Kasumi-1 (cell line): ENCODE results near the gene PHF1.

Experiments used
- DNase-seq, 2 experiments: peaks; one replicate each; lab custom pipeline; 2025; lab: John Stamatoyannopoulos, UW

Gene PHF1

DNA sequence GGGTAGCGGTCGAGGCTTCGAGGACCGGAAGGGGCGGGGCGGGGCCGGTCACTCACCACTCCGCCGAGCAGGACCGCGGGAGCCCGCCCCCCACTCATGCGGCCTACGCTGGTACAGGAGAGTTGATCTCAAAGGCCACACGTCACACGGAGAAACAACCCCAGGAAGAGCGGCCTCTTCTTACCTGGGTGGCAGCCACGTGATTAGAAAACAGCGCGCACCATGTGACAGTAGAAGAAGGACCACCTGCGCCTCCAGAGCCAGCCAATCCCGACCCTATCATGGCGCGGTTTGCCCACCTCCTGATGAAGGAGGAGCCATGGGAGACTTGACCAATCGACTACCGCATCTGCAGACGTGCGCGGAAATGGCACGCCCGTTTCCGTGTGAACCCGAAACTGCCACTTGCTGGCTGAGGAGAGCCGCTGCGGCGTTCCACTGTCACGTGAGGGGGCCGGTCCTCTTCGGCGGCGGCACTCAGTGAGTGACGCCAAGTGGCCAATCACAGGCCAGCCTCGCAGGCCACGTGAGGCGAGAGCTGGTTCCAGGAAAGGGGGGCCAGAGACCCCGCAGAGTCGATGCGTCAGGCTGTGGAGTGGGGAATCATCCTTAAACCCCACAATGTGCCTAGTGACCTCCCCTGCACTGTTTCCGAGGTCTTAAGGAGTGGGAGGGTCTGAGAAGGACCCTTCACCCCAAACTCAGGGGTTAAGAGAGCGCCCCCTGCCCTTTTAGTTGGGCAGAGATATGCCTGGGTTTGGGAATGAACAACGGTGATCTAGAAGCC is 7.3 kb downstream of the PHF1 start, which contains the start of gene CUTA:
Gene CUTA (minus strand): TSS at position 205 of the 787 bp plus-strand sequence. CDS start 107 bp downstream, at position 98.
- peak; percentile 99 for DNase-seq

DNA sequence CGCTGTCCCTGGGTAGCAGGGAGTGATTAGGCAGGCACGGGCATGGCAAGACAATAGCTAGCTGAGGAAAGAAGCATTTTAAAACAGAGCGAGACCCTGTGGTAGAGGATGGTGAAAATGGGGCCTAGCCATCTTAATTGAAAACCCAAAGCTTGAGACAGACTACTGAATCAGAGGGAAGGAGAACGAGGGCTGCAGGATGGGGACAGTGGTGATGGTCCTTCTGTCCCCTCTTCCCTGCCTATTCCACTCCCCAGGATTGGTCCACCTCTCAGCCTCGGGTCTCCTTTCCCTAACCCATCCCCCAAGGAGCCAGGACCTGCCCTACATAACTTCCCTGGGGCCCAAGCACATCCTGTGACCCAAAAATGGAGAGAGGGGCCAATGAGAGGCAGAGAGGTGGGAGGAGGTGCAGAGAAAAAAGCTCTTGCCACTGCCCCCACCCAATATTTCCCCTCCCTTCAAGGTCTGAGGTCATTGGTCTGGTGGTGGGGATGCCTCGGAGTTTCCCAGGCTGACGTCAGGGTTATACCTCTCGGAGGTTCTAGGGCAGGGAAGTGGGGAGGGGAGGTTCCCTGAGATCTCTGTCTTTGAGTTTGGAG is 8.0 kb downstream of the PHF1 start:
- no peak for DNase-seq

DNA sequence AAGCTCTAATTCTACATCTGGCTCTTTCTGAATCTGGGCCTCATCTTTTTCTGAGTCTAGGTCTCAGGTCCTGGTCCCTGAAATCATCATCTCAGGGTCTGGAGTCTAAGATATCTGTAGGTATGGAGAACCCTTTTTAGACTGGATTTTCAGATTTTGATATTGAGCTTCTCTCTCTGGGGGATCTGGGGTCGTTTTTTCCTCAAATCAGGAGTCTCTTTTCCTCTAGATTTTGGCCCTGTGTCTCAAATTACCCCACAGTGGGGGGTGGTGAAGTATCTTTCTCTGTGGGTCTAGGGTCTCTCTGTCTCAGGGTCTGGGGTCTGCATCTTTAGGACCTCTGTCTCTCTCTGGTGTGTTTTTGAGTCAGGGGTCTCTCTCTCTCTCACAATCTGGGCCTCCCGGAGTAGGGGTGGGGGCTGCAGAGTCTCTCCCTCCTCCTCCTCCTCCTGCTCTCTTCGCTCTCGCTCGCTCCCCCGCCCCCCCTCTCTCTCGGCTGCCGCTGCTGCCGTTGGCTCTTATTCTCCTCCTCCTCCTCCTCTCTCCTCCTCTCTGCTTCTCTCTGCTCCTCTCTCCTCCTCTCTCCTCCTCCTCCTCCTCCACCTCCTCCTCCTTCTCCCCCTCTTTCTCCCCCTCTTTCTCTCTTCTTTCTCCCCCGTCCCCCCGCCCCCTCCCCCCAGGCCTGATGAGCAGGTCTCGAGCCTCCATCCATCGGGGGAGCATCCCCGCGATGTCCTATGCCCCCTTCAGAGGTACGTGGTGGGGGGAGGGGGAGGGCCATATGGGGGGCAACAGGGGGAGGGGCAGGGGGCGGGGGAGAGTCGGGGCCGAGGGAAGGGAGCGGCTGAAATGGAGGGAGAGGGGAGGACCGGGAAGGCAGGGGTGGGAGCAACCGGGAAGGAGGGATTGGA is 9.0 kb downstream of the PHF1 start, which contains the start of gene SYNGAP1:
Gene SYNGAP1 (plus strand): TSS at position 486 of the 911 bp plus-strand sequence. CDS start 200 bp downstream, at position 686.
- no peak for DNase-seq

DNA sequence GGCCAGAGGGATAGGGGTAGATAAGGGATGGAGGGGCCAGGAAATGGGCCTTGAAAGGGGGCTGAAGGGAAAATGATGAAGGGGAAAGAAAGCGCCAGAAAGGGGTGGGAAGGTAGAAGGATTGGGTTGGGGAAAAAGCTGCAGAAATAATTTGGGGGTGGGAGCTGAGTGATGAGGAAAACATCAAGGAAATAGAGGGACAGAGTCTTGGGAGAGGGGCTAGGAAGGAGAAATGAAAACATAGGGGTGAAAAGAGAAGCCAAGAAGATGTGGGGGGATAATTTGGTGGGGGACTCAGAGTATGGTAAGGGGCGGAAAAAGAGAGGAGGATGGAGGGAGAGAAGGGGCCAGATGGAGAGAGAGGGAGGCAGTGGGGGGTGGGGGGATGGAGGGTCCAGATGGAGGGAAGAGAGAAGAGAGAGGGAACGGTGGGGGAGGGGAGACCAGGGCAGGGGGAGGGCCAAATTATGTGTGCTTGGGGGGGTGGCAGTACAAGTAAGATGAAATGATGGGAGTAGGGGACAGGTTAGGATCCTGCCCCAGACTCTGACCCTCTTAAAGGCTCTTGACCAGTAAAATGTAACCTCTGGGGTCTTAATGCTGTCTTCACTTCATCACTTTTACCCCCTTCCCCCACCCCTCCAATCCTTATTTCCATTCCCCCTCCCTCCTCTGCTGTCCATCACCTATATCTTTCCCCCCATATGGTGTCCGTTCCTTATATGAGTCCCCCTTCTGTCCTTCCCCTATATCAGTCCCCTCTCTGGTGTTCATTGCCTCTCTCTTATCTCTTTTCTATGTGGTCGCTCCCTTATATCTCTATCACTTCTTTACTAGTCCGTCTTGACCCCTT is 9.9 kb downstream of the PHF1 start:
- peak; percentile 8 to 9 for DNase-seq

DNA sequence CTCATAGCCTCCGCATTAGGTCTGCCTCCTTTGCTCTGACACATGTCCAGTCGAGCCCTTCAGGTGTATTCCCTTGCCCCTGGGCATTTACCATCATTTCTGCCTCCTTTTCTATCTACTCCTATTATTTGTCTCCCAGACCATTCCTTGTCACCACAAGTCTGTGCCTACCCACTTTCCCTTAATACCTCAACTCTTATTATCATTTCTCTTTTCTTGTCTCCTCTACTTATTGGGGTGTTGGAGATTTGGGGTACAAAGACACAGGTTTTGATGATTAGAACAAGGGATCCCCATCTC is 10.5 kb downstream of the PHF1 start:
- no peak for DNase-seq

DNA sequence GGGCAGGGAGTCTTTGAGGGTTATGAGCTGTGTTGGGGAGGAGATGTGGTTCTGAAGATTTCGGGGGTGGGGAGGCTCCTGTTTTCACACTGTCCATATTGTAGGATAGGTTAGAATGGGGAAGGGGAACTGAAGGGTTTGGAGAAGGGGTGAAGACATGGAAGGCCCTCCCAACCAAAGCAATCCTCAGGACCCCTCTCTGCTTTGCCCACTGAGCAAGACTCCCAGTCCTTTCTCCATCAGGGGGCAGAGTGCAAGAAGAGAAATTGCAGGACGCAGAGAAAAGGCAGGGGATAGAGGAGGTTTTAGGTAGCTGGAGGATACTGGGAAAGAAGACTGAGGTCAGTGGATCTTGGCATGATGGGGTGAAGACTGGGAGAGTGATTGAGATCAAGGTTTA is 13.0 kb downstream of the PHF1 start:
- no peak for DNase-seq

DNA sequence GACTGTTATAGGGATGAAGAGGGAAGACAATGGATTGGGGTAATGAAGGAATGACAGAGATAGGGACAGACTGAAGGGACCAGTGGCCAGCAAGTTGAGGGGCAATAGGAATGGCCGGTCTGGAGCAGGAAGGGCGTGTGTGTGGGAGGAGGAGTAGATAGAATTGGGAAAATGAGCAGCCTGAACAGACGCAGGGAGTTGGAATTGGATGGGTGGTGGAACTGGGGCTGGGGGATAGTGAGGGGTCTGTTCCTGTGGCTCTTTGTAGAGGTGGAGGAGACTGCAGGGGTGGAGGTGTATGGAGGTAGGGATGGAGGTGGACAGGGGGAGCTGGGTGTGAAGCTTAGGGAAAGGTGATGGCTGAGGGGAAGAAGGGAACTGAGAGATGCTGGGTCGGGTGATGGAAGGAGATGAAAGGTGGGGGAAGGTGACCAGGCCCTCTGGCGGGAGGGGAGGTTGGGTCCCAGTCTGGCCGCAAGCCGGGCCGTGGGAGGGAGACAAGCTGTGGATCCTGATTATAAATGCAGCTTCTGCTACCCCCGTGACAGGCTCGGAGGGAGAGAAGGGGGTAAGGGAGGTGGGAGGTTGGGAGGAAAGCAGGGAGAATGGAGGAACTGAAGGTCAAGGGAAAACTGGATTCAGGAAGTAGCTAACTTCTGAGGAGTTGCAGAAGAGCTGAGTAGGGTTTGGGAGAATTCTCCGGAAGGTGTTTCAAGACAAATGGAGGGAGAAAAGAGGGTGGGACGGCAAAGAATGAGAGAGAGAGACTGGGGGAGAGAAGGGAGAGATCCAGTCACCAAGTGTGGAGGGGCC is 14.2 kb downstream of the PHF1 start:
- DNase-seq = no peak

GRCh38 chr6:33425668-33426577 is 15.1 kb downstream of the PHF1 start:
- DNase-seq = peak; percentile 84 to 86

GRCh38 chr6:33426590-33427511 is 16.0 kb downstream of the PHF1 start:
- no peak for DNase-seq

DNA sequence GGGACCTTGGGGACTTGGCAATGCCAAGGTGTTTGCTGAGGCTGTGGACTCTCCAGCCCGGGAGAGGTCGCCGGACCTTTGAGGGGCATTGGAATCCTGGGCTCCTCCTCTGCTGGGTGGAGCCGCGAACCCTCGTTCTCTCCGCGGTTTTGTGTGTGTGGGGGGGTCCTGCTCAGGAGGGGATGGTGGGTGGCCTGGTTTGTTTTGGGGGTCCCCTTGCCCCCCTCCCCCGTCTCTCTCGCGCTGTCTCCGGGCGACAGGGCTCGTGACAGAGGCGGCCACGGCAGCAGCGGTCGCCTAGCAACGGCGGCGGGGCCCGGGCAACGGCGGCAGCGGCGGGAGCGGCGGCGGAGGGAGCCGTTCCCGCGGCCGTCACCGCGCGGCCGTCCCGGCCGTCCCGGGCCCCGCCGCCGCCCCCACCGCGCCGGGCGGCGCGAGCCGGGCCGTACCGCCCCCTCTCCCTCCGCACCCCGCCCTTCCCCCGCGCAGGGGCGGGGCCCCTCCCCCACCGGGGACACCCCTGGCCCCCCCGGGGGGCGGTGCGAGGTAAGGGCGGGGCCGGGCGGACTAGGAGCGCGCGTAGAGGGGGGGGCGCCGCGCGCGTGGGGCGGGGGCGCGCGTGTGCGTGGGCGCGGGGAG is 16.9 kb downstream of the PHF1 start:
- peak in 1 of 2 experiments; percentile 28 for DNase-seq

DNA sequence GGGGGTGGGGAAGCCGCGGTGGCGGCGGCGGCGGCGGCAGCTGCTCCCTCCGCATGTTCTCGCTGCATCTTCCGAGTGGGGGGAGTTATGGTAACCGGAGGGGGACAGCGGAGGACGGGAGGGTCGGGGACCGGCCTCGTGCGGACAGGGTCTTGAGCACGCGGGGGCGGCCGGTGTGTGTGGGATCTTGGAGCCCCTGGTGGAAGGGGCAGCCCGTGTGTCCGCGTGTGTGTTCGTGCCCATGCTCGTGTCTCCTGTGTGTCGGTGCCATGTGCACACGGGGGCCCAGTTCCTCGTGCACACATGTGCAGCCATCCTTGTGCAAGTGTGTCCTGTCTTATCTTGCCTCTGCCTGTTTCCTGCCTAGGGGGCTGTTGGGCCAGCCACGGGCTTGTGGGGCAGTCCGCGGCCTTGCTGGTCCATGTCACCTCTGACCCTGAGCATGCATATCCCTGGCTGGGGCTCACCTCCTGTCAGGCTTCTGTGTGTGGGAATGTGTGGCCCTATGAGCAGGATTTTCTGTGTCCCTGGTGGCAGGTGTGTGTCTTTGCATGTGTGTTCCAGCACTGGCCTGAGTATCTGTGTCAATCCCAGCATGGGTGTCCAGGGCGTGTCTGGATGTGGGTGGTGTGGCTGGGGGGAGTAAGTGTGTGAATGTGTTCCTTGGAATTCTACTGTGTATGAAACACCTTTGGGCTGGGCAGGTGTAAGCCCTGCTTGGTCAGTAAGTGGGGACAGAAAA is 17.6 kb downstream of the PHF1 start:
- peak; percentile 52 to 69 for DNase-seq

- DNase-seq = no peak
These were observed 18.3 kb downstream of the PHF1 start for GRCh38 chr6:33428966-33429749.

DNA sequence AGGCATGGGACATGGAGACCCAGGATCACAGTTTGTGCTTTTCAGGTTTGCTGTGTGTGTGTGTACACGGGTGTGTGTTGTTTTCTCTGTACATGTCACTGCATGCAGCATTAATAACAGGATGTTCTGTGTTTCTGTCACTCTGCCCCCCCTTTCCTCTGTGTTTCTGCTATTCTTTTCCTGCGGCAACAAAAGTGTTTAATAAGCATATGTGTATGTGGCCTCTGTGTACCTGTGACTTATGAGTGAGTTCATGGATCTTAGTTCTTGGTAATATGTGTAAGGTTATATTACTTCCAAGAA is 18.9 kb downstream of the PHF1 start:
- no peak for DNase-seq

DNA sequence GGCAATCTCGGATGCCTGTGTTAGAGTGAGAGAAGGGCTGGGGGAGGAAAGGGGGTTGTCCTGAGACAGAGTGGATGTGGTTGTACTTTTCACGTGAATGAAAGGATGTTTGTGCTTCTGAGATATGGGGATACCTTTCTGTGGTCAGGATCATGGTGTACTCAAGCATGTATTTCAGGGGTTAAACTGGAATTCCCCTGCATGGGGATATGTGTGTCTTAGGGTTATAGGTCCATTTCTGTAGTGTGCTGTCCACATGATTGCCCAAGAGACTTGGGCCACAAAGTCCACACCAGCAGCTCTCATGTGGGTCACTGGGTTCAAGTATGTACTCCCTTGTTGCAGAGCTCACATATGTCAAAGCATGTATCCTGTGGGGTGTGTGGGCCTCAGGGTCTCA is 19.5 kb downstream of the PHF1 start:
- DNase-seq = no peak

DNA sequence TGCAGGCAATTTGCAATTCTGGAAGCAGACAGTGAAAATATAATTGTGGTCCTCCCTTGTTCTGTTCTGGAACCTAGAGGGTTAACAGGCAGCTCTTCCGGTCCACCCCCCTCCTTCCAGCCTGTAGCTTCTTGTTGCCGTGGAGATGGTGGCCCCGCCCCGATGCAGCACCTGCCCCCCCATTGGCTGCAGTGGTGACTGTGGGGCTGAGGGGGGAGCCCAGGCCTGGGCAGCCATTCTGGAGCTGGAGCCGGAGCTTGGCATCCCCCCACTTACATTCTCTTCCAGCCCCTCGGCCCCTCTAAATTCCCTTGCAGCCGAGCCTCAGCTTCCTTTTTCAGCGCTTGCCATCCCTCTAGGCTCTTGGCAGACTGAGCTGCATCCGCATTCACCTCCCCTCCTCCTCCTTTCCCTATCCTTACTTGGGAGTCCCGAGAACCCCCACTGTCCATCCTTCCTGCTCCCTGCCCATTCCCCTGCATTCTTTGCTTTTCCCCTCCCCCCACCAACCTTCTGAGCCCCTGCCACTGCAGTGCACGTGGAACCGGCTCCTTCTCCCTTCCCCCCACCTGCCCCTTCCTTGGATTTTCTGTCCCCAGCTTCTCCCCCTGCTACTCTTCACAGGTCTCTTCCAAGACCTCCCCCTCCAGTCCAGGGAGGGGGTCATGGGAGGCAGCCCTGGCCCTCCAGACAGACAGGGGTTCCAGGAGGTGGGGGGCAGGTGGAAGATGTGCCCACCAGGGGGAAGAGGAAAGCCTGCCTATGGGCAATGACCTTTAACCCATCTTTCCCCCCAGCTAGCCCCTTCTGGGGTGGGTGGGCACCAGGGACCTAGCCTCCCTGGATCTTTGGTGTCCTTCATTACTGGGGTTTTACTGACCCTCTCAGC is 20.4 kb downstream of the PHF1 start:
- peak; percentile 83 to 88 for DNase-seq
